ENCODE measurements around the gene TANC1. TPM values are rescaled to one million over a fixed set of nuclear protein-coding genes. Genes with fewer than 3 reads are reported as not detected.

The TANC1 gene
- polyA plus RNA-seq, 1 donor (not counting 4 experiments of a cell fraction or from before 2014, with no cell fraction given): 33.5 TPM

DNA sequence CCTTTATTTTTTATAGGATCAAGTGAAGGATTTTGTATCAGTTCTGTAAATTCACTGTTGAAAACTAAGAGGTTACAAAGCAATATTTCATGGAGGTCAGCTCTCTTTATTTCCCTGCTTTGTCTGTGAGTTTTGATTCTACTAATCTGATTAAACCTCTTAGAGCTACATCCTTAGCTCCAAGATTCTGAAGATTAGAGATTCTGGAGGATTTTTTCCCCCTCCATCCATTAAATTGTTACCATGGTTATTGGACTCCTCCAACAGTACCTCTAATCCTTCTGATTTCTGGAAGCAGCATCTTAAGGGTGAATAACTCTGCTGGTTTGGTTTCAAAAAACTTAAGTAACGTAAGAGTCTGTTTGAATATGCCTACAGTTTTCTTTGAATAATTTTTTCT lies 110.0 kb downstream of the TANC1 start:
- Histone ChIP-seq H3K9me3 (ENCODE audit: control insufficient read depth, low read depth, low read length) (no peaks in the 10 kb centered on the region), H3K36me3 (ENCODE audit: control insufficient read depth in 2 of 2, extremely low read depth in 1 of 2, insufficient read depth in 2 of 2, low read length in 2 of 2) (peaks cover 0 to 12% of the 10 kb centered on the region in 2 experiments), H3K4me1 (ENCODE audit: control insufficient read depth, extremely low read depth, insufficient read depth, low read length) (peaks cover 14% of the 10 kb centered on the region), H3K4me3 (ENCODE audit: control insufficient read depth in 2 of 3, extremely low read depth in 1 of 3, insufficient read depth in 2 of 3, low read depth in 1 of 3, low read length in 3 of 3) (no peak overlapping the region), H3K27me3 (ENCODE audit: control insufficient read depth, extremely low read depth, insufficient read depth, low read length) (no peaks in the 10 kb centered on the region), H3K27ac (ENCODE audit: control insufficient read depth, insufficient read depth, low read length) (no peak overlapping the region), H3K4me2 (ENCODE audit: control insufficient read depth, extremely low read depth, insufficient read depth, low read depth, low read length) (no peak overlapping the region), H3K9ac (ENCODE audit: control insufficient read depth, extremely low read depth, insufficient read depth, low read length) (no peak overlapping the region), H2AFZ (ENCODE audit: control insufficient read depth, low read length) (no peak overlapping the region), H4K20me1 (ENCODE audit: control insufficient read depth, extremely low read depth, insufficient read depth, low read length) (no peaks in the 10 kb centered on the region), H3K9me1 (ENCODE audit: control insufficient read depth, extremely low read depth, insufficient read depth, low read length) (no peaks in the 10 kb centered on the region), H3K79me2 (ENCODE audit: control insufficient read depth, insufficient read depth, low read length) (peaks cover 55% of the 10 kb centered on the region)
- no peak for FAIRE-seq
- TF ChIP-seq EZH2 (IDR thresholded peaks at IDR 0.05; ENCODE audit: low read length): no peak
- TF ChIP-seq, protein P1, sequence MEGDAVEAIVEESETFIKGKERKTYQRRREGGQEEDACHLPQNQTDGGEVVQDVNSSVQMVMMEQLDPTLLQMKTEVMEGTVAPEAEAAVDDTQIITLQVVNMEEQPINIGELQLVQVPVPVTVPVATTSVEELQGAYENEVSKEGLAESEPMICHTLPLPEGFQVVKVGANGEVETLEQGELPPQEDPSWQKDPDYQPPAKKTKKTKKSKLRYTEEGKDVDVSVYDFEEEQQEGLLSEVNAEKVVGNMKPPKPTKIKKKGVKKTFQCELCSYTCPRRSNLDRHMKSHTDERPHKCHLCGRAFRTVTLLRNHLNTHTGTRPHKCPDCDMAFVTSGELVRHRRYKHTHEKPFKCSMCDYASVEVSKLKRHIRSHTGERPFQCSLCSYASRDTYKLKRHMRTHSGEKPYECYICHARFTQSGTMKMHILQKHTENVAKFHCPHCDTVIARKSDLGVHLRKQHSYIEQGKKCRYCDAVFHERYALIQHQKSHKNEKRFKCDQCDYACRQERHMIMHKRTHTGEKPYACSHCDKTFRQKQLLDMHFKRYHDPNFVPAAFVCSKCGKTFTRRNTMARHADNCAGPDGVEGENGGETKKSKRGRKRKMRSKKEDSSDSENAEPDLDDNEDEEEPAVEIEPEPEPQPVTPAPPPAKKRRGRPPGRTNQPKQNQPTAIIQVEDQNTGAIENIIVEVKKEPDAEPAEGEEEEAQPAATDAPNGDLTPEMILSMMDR (optimal IDR thresholded peaks at IDR 0.05 in 1 of 3, IDR thresholded peaks at IDR 0.05 in 1 of 3, conservative IDR thresholded peaks at IDR 0.05 in 1 of 3; ENCODE audit: extremely low read depth in 1 of 3, insufficient read depth in 2 of 3, low read length in 3 of 3): no peak
- dilution Hi-C loops (cut with MboI; ENCODE audit: extremely low pct_ligation_motif_present, low sequenced_read_pairs): no loop called here
- no peak for DNase-seq (ENCODE audit: low read depth, low spot score)

DNA sequence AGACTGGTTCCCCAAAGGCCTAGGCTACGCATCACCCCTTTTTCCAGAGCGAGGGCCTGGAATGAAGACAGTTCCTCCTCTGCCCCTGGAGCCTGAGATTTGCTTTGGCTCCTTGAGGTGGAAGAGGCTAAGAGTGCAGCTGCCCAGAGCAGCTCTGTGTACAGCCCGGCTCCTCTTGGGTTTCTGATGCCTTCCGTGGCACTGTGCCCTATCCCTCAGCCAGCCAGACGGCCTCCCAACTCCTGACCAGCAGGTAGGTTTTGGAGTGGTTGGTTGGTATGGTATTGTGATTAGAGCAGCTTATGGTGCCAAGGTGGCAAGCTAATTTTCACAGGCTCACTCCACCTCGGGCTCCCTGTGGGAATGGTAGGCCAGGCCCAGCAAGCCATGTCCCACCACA lies 112.2 kb downstream of the TANC1 start:
- H3K36me3 ChIP-seq (ENCODE audit: control insufficient read depth in 2 of 2, extremely low read depth in 1 of 2, insufficient read depth in 2 of 2, low read length in 2 of 2): peaks cover 0 to 12% of the 10 kb centered on the region in 2 experiments
- FAIRE-seq (no peak), DNase-seq (ENCODE audit: low read depth, low spot score) (no peak)
- no peaks in the 10 kb centered on the region for H4K20me1 ChIP-seq (ENCODE audit: control insufficient read depth, extremely low read depth, insufficient read depth, low read length)
- H3K79me2 ChIP-seq (ENCODE audit: control insufficient read depth, insufficient read depth, low read length): peaks cover 50% of the 10 kb centered on the region
- no peak overlapping the region for H3K27ac ChIP-seq (ENCODE audit: control insufficient read depth, insufficient read depth, low read length)
- H3K27me3 ChIP-seq (ENCODE audit: control insufficient read depth, extremely low read depth, insufficient read depth, low read length): no peaks in the 10 kb centered on the region
- dilution Hi-C loops (cut with MboI; ENCODE audit: extremely low pct_ligation_motif_present, low sequenced_read_pairs): no loop called here
- H2AFZ ChIP-seq (ENCODE audit: control insufficient read depth, low read length): no peak overlapping the region
- H3K4me2 ChIP-seq (ENCODE audit: control insufficient read depth, extremely low read depth, insufficient read depth, low read depth, low read length): no peak overlapping the region
- H3K4me1 ChIP-seq (ENCODE audit: control insufficient read depth, extremely low read depth, insufficient read depth, low read length): peaks cover 17% of the 10 kb centered on the region
- no peak overlapping the region for H3K4me3 ChIP-seq (ENCODE audit: control insufficient read depth in 2 of 3, extremely low read depth in 1 of 3, insufficient read depth in 2 of 3, low read depth in 1 of 3, low read length in 3 of 3)
- H3K9ac ChIP-seq (ENCODE audit: control insufficient read depth, extremely low read depth, insufficient read depth, low read length): no peak overlapping the region
- H3K9me3 ChIP-seq (ENCODE audit: control insufficient read depth, low read depth, low read length): no peaks in the 10 kb centered on the region
- H3K9me1 ChIP-seq (ENCODE audit: control insufficient read depth, extremely low read depth, insufficient read depth, low read length): no peaks in the 10 kb centered on the region
- TF ChIP-seq, protein P1 (optimal IDR thresholded peaks at IDR 0.05 in 1 of 3, IDR thresholded peaks at IDR 0.05 in 1 of 3, conservative IDR thresholded peaks at IDR 0.05 in 1 of 3; ENCODE audit: extremely low read depth in 1 of 3, insufficient read depth in 2 of 3, low read length in 3 of 3): no peak
